T-cell (primary cell): ENCODE measurements around the gene SORD. TPM values are rescaled to one million over a fixed set of nuclear protein-coding genes. Genes with fewer than 3 reads are reported as not detected.
A peak's percentile ranks its signal among the peaks of the same experiment; 100 is the strongest.

Experiments
- ATAC-seq, 4 experiments: fragments of 200-7000 bp in 3 of 4; fragments of 150-1000 bp in 1 of 4; cut with Tn5 transposase; replicated peaks in 1 of 4; 1 replicate in 3 of 4; 2 replicates in 1 of 4; pipeline ENCODE4 v1.10.0; 2021; ENCODE audit warnings: moderate library complexity in 3 of 4, mild to moderate bottlenecking in 2 of 4, moderate number of reproducible peaks in 1 of 4
- CTCF ChIA-PET, 2 donors: fragments of 300-600 bp; sonication (Branson Sonifier 250); formaldehyde crosslinking; loops; one replicate each; lab custom pipeline; 2022; ENCODE audit warnings: antibody characterized with exemption in 2 of 2; lab: Charles Lee
- POLR2A ChIA-PET, 2 donors: fragments of 300-600 bp; sonication (Branson Sonifier 250); formaldehyde crosslinking; loops; one replicate each; lab custom pipeline; 2022; ENCODE audit warnings: antibody characterized with exemption in 2 of 2; lab: Charles Lee
- DNase-seq, 35 experiments: peaks; one replicate each; pipeline versions ENCODE4 v3.0.0 to v3.0.0-alpha.2; 2013 to 2023
- H3K27ac ChIP-seq: one replicate; pipeline ENCODE4 v1.5.1; 2013; ENCODE audit warnings: low read length
- H3K27me3 ChIP-seq, 2 experiments: replicated peaks in 1 of 2; 1 replicate in 1 of 2; 2 replicates in 1 of 2; pipeline versions ENCODE4 v1.6.1 to v1.7.0; 2013; ENCODE audit warnings: low read length in 1 of 2, mixed read lengths in 1 of 2; ENCODE audit not compliant: control insufficient read depth in 2 of 2, insufficient read depth in 2 of 2; ENCODE audit errors: extremely low read depth in 1 of 2
- H3K36me3 ChIP-seq, 2 donors: 1 replicate in 1 of 2; 2 replicates in 1 of 2; pipeline versions ENCODE4 v1.6.1 to v1.7.0; 2013; ENCODE audit warnings: low read length in 1 of 2; ENCODE audit not compliant: control insufficient read depth in 2 of 2, insufficient read depth in 1 of 2; ENCODE audit errors: extremely low read depth in 1 of 2
- H3K4me1 ChIP-seq, 2 experiments: 1 replicate in 1 of 2; 2 replicates in 1 of 2; pipeline versions ENCODE4 v1.6.1 to v1.7.0; 2013; ENCODE audit warnings: low read length in 2 of 2, mixed read lengths in 1 of 2; ENCODE audit not compliant: insufficient read depth in 2 of 2, control insufficient read depth in 1 of 2; ENCODE audit errors: extremely low read depth in 1 of 2
- H3K4me3 ChIP-seq, 2 donors: 1 replicate in 1 of 2; 2 replicates in 1 of 2; pipeline versions ENCODE4 v1.5.1 to v1.7.0; 2013; ENCODE audit warnings: mild to moderate bottlenecking in 2 of 2, low read length in 1 of 2, moderate library complexity in 1 of 2; ENCODE audit not compliant: control insufficient read depth in 1 of 2; ENCODE audit errors: extremely low read depth in 1 of 2
- H3K9me3 ChIP-seq: 2 replicates; pipeline ENCODE4 v1.7.0; 2013
- H3K27ac Mint-ChIP-seq, 2 donors: one replicate each; pipeline ENCODE4 v1.8.0; 2020 to 2021; ENCODE audit warnings: mild to moderate bottlenecking in 2 of 2, mixed read lengths in 2 of 2
- H3K27me3 Mint-ChIP-seq, 2 donors: one replicate each; pipeline ENCODE4 v1.8.0; 2021 to 2022; ENCODE audit warnings: mixed read lengths in 2 of 2
- H3K36me3 Mint-ChIP-seq: one replicate; pipeline ENCODE4 v1.8.0; 2021; ENCODE audit warnings: mixed read lengths
- H3K4me1 Mint-ChIP-seq, 3 donors: one replicate each; pipeline ENCODE4 v1.8.0; 2020 to 2022; ENCODE audit warnings: mixed read lengths in 3 of 3, mild to moderate bottlenecking in 1 of 3
- H3K4me3 Mint-ChIP-seq, 3 donors: one replicate each; pipeline ENCODE4 v1.8.0; 2020 to 2022; ENCODE audit warnings: mild to moderate bottlenecking in 3 of 3, mixed read lengths in 3 of 3, moderate library complexity in 3 of 3
- H3K9me3 Mint-ChIP-seq, 3 donors: one replicate each; pipeline ENCODE4 v1.8.0; 2020 to 2022; ENCODE audit warnings: mixed read lengths in 3 of 3
- WGBS: methylation state at CpG from one replicate; pipeline ENCODE4 v1.1.5; 2013; ENCODE audit warnings: missing lambda C conversion rate; ENCODE audit not compliant: insufficient coverage; 5-methylcytosine and 5-hydroxymethylcytosine counted together
- total RNA-seq, 35 experiments: library from RNA in 6 of 35; stranded (reverse) in 6 of 35; fragments of 120-200 nt in 1 of 35; gene quantifications; one replicate each; pipeline versions ENCODE4 v1.2.1 to v1.2.4 and lab custom pipeline; 2013 to 2026

SORD gene
- total RNA-seq, 5 donors from 2014 or later (not counting 1 experiment from before 2014, with no cell fraction given): 2.6 to 6.0 (median 5.1) TPM

GRCh38 chr15:45118131-45118588 lies 95.2 kb downstream of the SORD start:
- Histone ChIP-seq H3K4me3 (peak overlapping the region; percentile 7 to 63), H3K4me1 (peaks cover 8 to 40% of the 10 kb centered on the region in 2 experiments), H3K27me3 (peaks cover 28 to 91% of the 10 kb centered on the region in 2 experiments), H3K9me3 (no peaks in the 10 kb centered on the region), H3K27ac (no peak overlapping the region), H3K36me3 (no peaks in the 10 kb centered on the region)
- Mint-ChIP-seq H3K27ac (no peak overlapping the region), H3K9me3 (no peaks in the 10 kb centered on the region), H3K36me3 (no peaks in the 10 kb centered on the region), H3K4me3 (peak overlapping the region; percentile 63 to 72 (median 71)), H3K27me3 (peaks cover 59 to 79% of the 10 kb centered on the region in 2 donors), H3K4me1 (peaks cover 35 to 43% (median 37%) of the 10 kb centered on the region in 3 donors)
- ATAC-seq (peak; percentile 95 to 99 (median 97)), DNase-seq (peak; percentile 66 to 89 (median 81))
- POLR2A ChIA-PET: no interaction called here
- CTCF ChIA-PET: interaction anchor here (0.5 to 1.5 kb wide), 17 partner anchors 8 to 543 kb away, joined by 3 to 19 read pairs (median 4); partner anchors contain the start of genes BLOC1S6 (in 1 of the 2), DUOX1 (in 1 of the 2) and DUOXA1 (in 1 of the 2)
- 6% methylated on average over 7 of the region's 14 CpGs for whole genome bisulfite sequencing

GRCh38 chr15:45118996-45119395 lies 96.0 kb downstream of the SORD start:
- H3K27me3 ChIP-seq: peaks cover 22 to 83% of the 10 kb centered on the region in 2 experiments
- POLR2A ChIA-PET: no interaction called here
- ATAC-seq (no peak), DNase-seq (no peak)
- Mint-ChIP-seq H3K9me3 (no peaks in the 10 kb centered on the region), H3K4me3 (no peak overlapping the region), H3K27me3 (peaks cover 50 to 75% of the 10 kb centered on the region in 2 donors), H3K27ac (no peak overlapping the region), H3K36me3 (no peaks in the 10 kb centered on the region), H3K4me1 (peaks cover 28 to 34% (median 30%) of the 10 kb centered on the region in 3 donors)
- peaks cover 8 to 31% of the 10 kb centered on the region in 2 experiments for H3K4me1 ChIP-seq
- H3K36me3 ChIP-seq: no peaks in the 10 kb centered on the region
- H3K4me3 ChIP-seq: no peak overlapping the region
- H3K9me3 ChIP-seq: no peaks in the 10 kb centered on the region
- CTCF ChIA-PET: interaction anchor here (0.8 to 1.5 kb wide), 9 partner anchors 8 to 281 kb away, joined by 3 to 19 read pairs (median 4); partner anchors contain the start of genes DUOX1 (in 1 of the 2) and DUOXA1 (in 1 of the 2)
- WGBS: 75% methylated on average over 2 of the region's 5 CpGs
- no peak overlapping the region for H3K27ac ChIP-seq

DNA sequence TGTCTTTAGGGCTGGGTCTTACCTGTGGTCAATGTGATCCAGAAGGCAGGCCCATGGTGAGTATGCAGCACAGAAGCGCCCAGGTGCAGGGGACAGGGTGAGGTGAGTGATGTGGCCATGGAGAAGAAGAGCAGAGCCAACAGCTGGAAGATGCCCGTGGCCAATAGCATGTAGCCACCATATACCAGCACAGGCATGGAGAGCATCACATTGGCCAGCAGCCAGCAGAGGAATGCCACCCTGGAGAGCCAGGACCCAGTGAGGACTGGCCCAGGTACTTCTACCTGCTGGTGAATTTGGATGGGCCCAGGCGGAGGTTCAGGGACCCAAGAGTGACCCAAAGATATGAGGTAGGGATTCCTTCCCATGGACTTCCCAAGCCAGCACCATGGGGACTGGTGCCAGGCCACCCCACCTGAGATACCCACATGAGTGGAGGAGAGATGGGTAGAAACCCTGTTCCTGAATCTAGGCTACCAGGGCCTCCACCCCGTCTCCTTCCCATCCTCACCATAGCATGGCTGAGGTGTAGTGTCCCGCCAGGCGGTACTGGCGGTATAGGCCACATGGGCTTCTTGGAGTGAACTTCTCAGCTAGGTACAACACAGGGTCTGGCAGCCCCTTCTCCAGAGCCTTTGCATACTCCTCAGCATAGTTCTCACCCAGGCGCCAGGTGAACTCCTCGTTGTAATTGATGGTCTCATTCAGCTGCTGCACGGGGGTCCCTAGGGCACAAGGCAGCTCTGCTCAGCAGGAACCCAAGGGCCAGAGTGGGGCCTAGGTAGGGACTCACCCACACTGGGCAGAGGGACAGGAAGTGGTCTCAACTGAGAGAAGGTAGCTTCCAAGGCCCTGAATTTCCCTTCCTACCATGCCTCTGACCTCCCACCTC lies 97.3 kb downstream of the SORD start:
- Histone ChIP-seq H3K27me3 (peaks cover 19 to 70% of the 10 kb centered on the region in 2 experiments), H3K4me1 (peaks cover 8 to 22% of the 10 kb centered on the region in 2 experiments), H3K9me3 (no peaks in the 10 kb centered on the region), H3K4me3 (no peak overlapping the region), H3K27ac (no peak overlapping the region), H3K36me3 (no peaks in the 10 kb centered on the region)
- H3K27ac Mint-ChIP-seq: no peak overlapping the region
- no peak for ATAC-seq
- H3K9me3 Mint-ChIP-seq: no peaks in the 10 kb centered on the region
- POLR2A ChIA-PET: no interaction called here
- peaks cover 44 to 70% of the 10 kb centered on the region in 2 donors for H3K27me3 Mint-ChIP-seq
- 91% methylated on average over 9 of the region's 10 CpGs for WGBS
- DNase-seq: no peak
- H3K36me3 Mint-ChIP-seq: no peaks in the 10 kb centered on the region
- H3K4me3 Mint-ChIP-seq: no peak overlapping the region
- CTCF ChIA-PET: interaction anchor here in 1 of 2 donors (0.6 kb wide), 1 partner anchor 431 kb away, joined by 3 read pairs; no protein-coding TSS in a partner anchor
- peaks cover 21 to 25% (median 22%) of the 10 kb centered on the region in 3 donors for H3K4me1 Mint-ChIP-seq

DNA sequence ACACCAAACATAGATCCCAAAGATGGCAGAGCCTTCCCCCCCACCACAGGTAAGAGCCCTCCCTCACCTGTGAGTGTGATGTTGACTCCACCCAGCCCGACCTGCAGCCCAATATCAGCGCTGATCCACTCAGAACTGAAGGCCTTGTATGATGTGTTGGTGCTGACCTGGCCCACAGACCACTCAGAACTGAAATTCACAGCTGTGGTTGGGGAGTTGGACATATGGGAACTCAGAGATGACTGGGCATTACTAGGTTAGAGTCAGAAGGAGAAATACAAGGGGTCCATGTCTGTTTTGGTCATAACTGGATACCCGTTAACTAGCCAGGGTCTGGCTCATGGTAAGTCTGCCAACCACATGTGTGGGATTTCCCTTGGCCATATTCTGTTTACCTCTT lies 98.0 kb downstream of the SORD start:
- DNase-seq (no peak), ATAC-seq (no peak)
- Mint-ChIP-seq H3K36me3 (no peaks in the 10 kb centered on the region), H3K4me3 (no peak overlapping the region), H3K27me3 (peaks cover 45 to 70% of the 10 kb centered on the region in 2 donors), H3K4me1 (peaks cover 19 to 21% (median 20%) of the 10 kb centered on the region in 3 donors), H3K9me3 (no peaks in the 10 kb centered on the region), H3K27ac (no peak overlapping the region)
- Histone ChIP-seq H3K4me1 (peaks cover 8 to 21% of the 10 kb centered on the region in 2 experiments), H3K4me3 (no peak overlapping the region), H3K27me3 (peaks cover 13 to 63% of the 10 kb centered on the region in 2 experiments), H3K27ac (no peak overlapping the region), H3K36me3 (no peaks in the 10 kb centered on the region), H3K9me3 (no peaks in the 10 kb centered on the region)
- ChIA-PET POLR2A (no interaction called here), CTCF (interaction anchor here in 1 of 2 donors (0.6 kb wide), 1 partner anchor 430 kb away, joined by 3 read pairs; no protein-coding TSS in a partner anchor)
- 80% methylated on average over 2 of the region's 3 CpGs for WGBS

GRCh38 chr15:45121706-45122417 lies 98.9 kb downstream of the SORD start:
- CTCF ChIA-PET: interaction anchor here in 1 of 2 donors (0.5 to 1.3 kb wide), 2 partner anchors 13 to 792 kb away, joined by 3 to 11 read pairs; no protein-coding TSS in a partner anchor
- Histone ChIP-seq H3K27me3 (peaks cover 4 to 54% of the 10 kb centered on the region in 2 experiments), H3K27ac (no peak overlapping the region), H3K4me3 (no peak overlapping the region), H3K36me3 (no peaks in the 10 kb centered on the region), H3K9me3 (no peaks in the 10 kb centered on the region), H3K4me1 (peaks cover 6 to 13% of the 10 kb centered on the region in 2 experiments)
- POLR2A ChIA-PET: no interaction called here
- no peak for DNase-seq
- no peak for ATAC-seq
- no peaks in the 10 kb centered on the region for H3K9me3 Mint-ChIP-seq
- peaks cover 45 to 69% of the 10 kb centered on the region in 2 donors for H3K27me3 Mint-ChIP-seq
- no peaks in the 10 kb centered on the region for H3K36me3 Mint-ChIP-seq
- peaks cover 13 to 15% (median 13%) of the 10 kb centered on the region in 3 donors for H3K4me1 Mint-ChIP-seq
- WGBS: 57% methylated on average over 4 of the region's 9 CpGs
- H3K4me3 Mint-ChIP-seq: no peak overlapping the region
- no peak overlapping the region for H3K27ac Mint-ChIP-seq
